Activated T-helper 1 cell treated with anti-CD3 and anti-CD28 coated beads, Interleukin-12 subunit alpha, Interleukin-12 subunit beta, Interleukin-2, Interleukin-4 antibody, amounts not matched to agents 30 ng/mL and 10 ng/mL and 1 ng/mL, durations not matched to agents 14 hours and 24 hours and 36 hours (primary cell): ENCODE data around the gene BRF1. TPM values are rescaled to one million over a fixed set of nuclear protein-coding genes. Genes with fewer than 3 reads are reported as not detected.
"Not testable (repeated sequence)": the region's sequence is repeated elsewhere in the genome, so short reads cannot be mapped to it uniquely, and the experiment has no call there.

Source experiments
- DNase-seq: peaks from one replicate; pipeline ENCODE4 v3.0.0; 2021; ENCODE audit warnings: low spot score
- H3K27ac Mint-ChIP-seq: one replicate; pipeline ENCODE4 v1.8.0; 2021; ENCODE audit warnings: mild to moderate bottlenecking, mixed read lengths
- H3K27me3 Mint-ChIP-seq: one replicate; pipeline ENCODE4 v1.8.0; 2022; ENCODE audit warnings: mild to moderate bottlenecking, moderate library complexity, mixed read lengths; ENCODE audit not compliant: insufficient read depth
- H3K36me3 Mint-ChIP-seq: one replicate; pipeline ENCODE4 v1.8.0; 2021; ENCODE audit warnings: low read depth, mixed read lengths
- H3K4me1 Mint-ChIP-seq: one replicate; pipeline ENCODE4 v1.8.0; 2021; ENCODE audit warnings: low read depth, mixed read lengths
- H3K4me3 Mint-ChIP-seq: one replicate; pipeline ENCODE4 v1.8.0; 2021; ENCODE audit warnings: mild to moderate bottlenecking, moderate library complexity, mixed read lengths
- H3K9me3 Mint-ChIP-seq: one replicate; pipeline ENCODE4 v1.8.0; 2021; ENCODE audit warnings: mixed read lengths
- intact Hi-C: fragments of 100-400 bp; cut with micrococcal nuclease; formaldehyde crosslinking; loops from one replicate; pipeline ENCODE4 v1.15.1; 2024
- total RNA-seq: library from RNA; stranded (reverse); gene quantifications from 2 replicates; pipeline ENCODE4 v1.2.3, GENCODE V29; 2022

The BRF1 gene
- total RNA-seq, 1 donor from 2014 or later: 46.9 TPM

- no peak overlapping the region for H3K4me3 Mint-ChIP-seq
- H3K27ac Mint-ChIP-seq: no peak overlapping the region
- H3K36me3 Mint-ChIP-seq: peaks cover 10% of the 10 kb centered on the region
- H3K9me3 Mint-ChIP-seq: no peaks in the 10 kb centered on the region
- intact Hi-C loops: no loop called here
- H3K27me3 Mint-ChIP-seq: no peaks in the 10 kb centered on the region
- H3K4me1 Mint-ChIP-seq: peaks cover 39% of the 10 kb centered on the region
- no peak for DNase-seq
Observed at GRCh38 chr14:105286759-105287144, 14.0 kb downstream of the BRF1 start.

- Mint-ChIP-seq H3K36me3 (peaks cover 10% of the 10 kb centered on the region), H3K9me3 (no peaks in the 10 kb centered on the region), H3K4me3 (no peak overlapping the region), H3K27ac (no peak overlapping the region), H3K4me1 (peaks cover 31% of the 10 kb centered on the region), H3K27me3 (no peaks in the 10 kb centered on the region)
- intact Hi-C loops: no loop called here
- DNase-seq: no peak
Observed at GRCh38 chr14:105285174-105285573, 15.6 kb downstream of the BRF1 start.

GRCh38 chr14:105283899-105284298 is 16.9 kb downstream of the BRF1 start:
- Mint-ChIP-seq H3K4me1 (peaks cover 31% of the 10 kb centered on the region), H3K9me3 (no peaks in the 10 kb centered on the region), H3K27ac (peak overlapping the region; percentile 81), H3K36me3 (peaks cover 10% of the 10 kb centered on the region), H3K27me3 (no peaks in the 10 kb centered on the region), H3K4me3 (peak overlapping the region; percentile 45)
- intact Hi-C loops: no loop called here
- DNase-seq: no peak

- intact Hi-C loops: no loop called here
- no peaks in the 10 kb centered on the region for H3K9me3 Mint-ChIP-seq
- H3K27ac Mint-ChIP-seq: no peak overlapping the region
- peaks cover 31% of the 10 kb centered on the region for H3K4me1 Mint-ChIP-seq
- no peak for DNase-seq
- peaks cover 10% of the 10 kb centered on the region for H3K36me3 Mint-ChIP-seq
- no peaks in the 10 kb centered on the region for H3K27me3 Mint-ChIP-seq
- H3K4me3 Mint-ChIP-seq: no peak overlapping the region
Observed at GRCh38 chr14:105283028-105283427, 17.8 kb downstream of the BRF1 start.

GRCh38 chr14:105282098-105282725 is 18.6 kb downstream of the BRF1 start:
- peaks cover 31% of the 10 kb centered on the region for H3K4me1 Mint-ChIP-seq
- no peak overlapping the region for H3K4me3 Mint-ChIP-seq
- H3K9me3 Mint-ChIP-seq: no peaks in the 10 kb centered on the region
- no peak for DNase-seq
- H3K27me3 Mint-ChIP-seq: no peaks in the 10 kb centered on the region
- intact Hi-C loops: no loop called here
- peaks cover 10% of the 10 kb centered on the region for H3K36me3 Mint-ChIP-seq
- H3K27ac Mint-ChIP-seq: no peak overlapping the region

- no peak for DNase-seq
Observed at GRCh38 chr14:105281371-105282097, 19.3 kb downstream of the BRF1 start.

GRCh38 chr14:105280525-105280924 is 20.3 kb downstream of the BRF1 start:
- Mint-ChIP-seq H3K36me3 (peaks cover 7% of the 10 kb centered on the region), H3K27me3 (no peaks in the 10 kb centered on the region), H3K9me3 (no peaks in the 10 kb centered on the region), H3K4me1 (peaks cover 31% of the 10 kb centered on the region), H3K27ac (no peak overlapping the region), H3K4me3 (no peak overlapping the region)
- intact Hi-C loops: no loop called here
- DNase-seq: no peak

More at GRCh38 chr14:105281371-105282097, 19.3 kb downstream of the BRF1 start:
- Mint-ChIP-seq H3K9me3 (no peaks in the 10 kb centered on the region), H3K36me3 (peaks cover 9% of the 10 kb centered on the region), H3K4me3 (no peak overlapping the region), H3K4me1 (peaks cover 31% of the 10 kb centered on the region), H3K27me3 (no peaks in the 10 kb centered on the region), H3K27ac (no peak overlapping the region)
- intact Hi-C loops: loop anchor here (1.0 kb wide), 2 partner anchors 78 to 191 kb away; no protein-coding TSS in a partner anchor

GRCh38 chr14:105279642-105280361 is 21.0 kb downstream of the BRF1 start:
- intact Hi-C loops: no loop called here
- no peaks in the 10 kb centered on the region for H3K9me3 Mint-ChIP-seq
- no peak overlapping the region for H3K4me3 Mint-ChIP-seq

GRCh38 chr14:105277448-105277847 is 23.4 kb downstream of the BRF1 start:
- H3K4me3 Mint-ChIP-seq, DNase-seq, H3K9me3 Mint-ChIP-seq, intact Hi-C loops, H3K36me3 Mint-ChIP-seq, H3K27ac Mint-ChIP-seq, H3K27me3 Mint-ChIP-seq: not testable (repeated sequence)
- peaks cover 10% of the 10 kb centered on the region for H3K4me1 Mint-ChIP-seq

More at GRCh38 chr14:105279642-105280361, 21.0 kb downstream of the BRF1 start:
- Mint-ChIP-seq H3K27me3 (no peaks in the 10 kb centered on the region), H3K27ac (no peak overlapping the region), H3K4me1 (peaks cover 26% of the 10 kb centered on the region), H3K36me3 (peaks cover 6% of the 10 kb centered on the region)
- DNase-seq: no peak

- intact Hi-C loops: no loop called here
- Mint-ChIP-seq H3K9me3 (no peaks in the 10 kb centered on the region), H3K4me3 (no peak overlapping the region), H3K27me3 (no peaks in the 10 kb centered on the region), H3K27ac (no peak overlapping the region), H3K36me3 (peaks cover 3% of the 10 kb centered on the region), H3K4me1 (no peaks in the 10 kb centered on the region)
- no peak for DNase-seq
Observed at GRCh38 chr14:105275267-105275946, 25.4 kb downstream of the BRF1 start.

- H3K4me1 Mint-ChIP-seq: no peaks in the 10 kb centered on the region
- H3K36me3 Mint-ChIP-seq: peaks cover 3% of the 10 kb centered on the region
- no peaks in the 10 kb centered on the region for H3K9me3 Mint-ChIP-seq
- no peak overlapping the region for H3K4me3 Mint-ChIP-seq
- H3K27ac Mint-ChIP-seq: no peak overlapping the region
- no peaks in the 10 kb centered on the region for H3K27me3 Mint-ChIP-seq
- intact Hi-C loops: no loop called here
- DNase-seq: no peak
Observed at GRCh38 chr14:105274637-105275036, 26.2 kb downstream of the BRF1 start.

GRCh38 chr14:105273062-105273461 is 27.7 kb downstream of the BRF1 start:
- H3K27ac Mint-ChIP-seq: no peak overlapping the region
- H3K9me3 Mint-ChIP-seq: no peaks in the 10 kb centered on the region
- DNase-seq: no peak
- no peak overlapping the region for H3K4me3 Mint-ChIP-seq
- H3K36me3 Mint-ChIP-seq: peaks cover 3% of the 10 kb centered on the region
- no peaks in the 10 kb centered on the region for H3K4me1 Mint-ChIP-seq
- H3K27me3 Mint-ChIP-seq: no peaks in the 10 kb centered on the region
- intact Hi-C loops: no loop called here
